ENCODE data around the gene BANK1.
A peak's percentile ranks its signal among the peaks of the same experiment; 100 is the strongest.

GRCh38 chr4:101790521-101791181 is at the start of gene BANK1:
- peak; percentile 58 for TF ChIP-seq CTCF (IDR thresholded peaks at IDR 0.05)
- TF ChIP-seq REST (IDR thresholded peaks at IDR 0.05; ENCODE audit: insufficient read depth in 1 of 2, low read depth in 2 of 2, low read length in 1 of 2), result no peak

All from Panc1 (cell line).